ENCODE measurements around the gene MCC.

DNA sequence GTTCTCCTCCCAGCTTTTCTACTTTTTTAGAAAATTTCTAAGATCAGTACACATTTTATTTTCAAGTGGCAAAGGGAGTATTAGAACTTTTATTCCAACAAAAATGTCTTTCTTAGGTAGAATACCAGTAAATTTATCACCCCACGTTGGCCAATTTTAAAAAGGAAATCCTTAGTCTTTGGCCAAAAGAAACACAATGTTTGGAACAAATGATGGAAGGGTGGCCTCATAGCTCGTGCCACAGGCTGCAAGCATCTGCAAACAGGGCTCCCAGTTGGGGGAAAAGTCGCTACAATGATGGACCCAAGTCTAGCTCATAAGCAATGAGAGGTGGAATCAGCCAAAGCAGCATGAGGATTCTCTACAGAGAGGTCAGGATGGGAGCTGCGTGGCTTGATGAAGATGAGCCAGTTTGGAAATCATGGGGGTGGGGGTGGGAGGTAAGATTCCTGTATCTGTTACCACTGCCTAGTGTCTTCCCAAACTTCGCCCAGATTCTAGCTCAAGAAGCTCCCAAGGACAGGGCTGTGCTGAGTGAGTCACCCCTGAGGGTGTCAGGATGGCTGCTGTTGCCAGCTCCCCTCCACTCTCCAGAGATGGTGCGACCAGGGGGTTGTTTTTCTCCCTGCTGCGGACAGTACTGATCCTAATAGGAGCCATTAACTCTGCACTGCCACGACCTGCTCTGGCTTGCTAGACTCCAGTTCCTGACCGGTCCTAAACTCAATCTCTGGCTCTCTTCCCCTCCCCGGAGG is 436.0 kb downstream of the MCC start:
- TF ChIP-seq RAD21 (IDR thresholded peaks at IDR 0.05) = no peak
- TF ChIP-seq, protein P1, sequence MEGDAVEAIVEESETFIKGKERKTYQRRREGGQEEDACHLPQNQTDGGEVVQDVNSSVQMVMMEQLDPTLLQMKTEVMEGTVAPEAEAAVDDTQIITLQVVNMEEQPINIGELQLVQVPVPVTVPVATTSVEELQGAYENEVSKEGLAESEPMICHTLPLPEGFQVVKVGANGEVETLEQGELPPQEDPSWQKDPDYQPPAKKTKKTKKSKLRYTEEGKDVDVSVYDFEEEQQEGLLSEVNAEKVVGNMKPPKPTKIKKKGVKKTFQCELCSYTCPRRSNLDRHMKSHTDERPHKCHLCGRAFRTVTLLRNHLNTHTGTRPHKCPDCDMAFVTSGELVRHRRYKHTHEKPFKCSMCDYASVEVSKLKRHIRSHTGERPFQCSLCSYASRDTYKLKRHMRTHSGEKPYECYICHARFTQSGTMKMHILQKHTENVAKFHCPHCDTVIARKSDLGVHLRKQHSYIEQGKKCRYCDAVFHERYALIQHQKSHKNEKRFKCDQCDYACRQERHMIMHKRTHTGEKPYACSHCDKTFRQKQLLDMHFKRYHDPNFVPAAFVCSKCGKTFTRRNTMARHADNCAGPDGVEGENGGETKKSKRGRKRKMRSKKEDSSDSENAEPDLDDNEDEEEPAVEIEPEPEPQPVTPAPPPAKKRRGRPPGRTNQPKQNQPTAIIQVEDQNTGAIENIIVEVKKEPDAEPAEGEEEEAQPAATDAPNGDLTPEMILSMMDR (IDR thresholded peaks at IDR 0.05; ENCODE audit: low read depth, low read length, missing input control) = no peak
- TF ChIP-seq TAF1 (conservative IDR thresholded peaks at IDR 0.05) = no peak
- TF ChIP-seq NR2F2 (IDR thresholded peaks at IDR 0.05) = no peak

Measured in liver (tissue), 3 donors.